IPS DF 4.7 (cell line): ENCODE data around the gene MCTP1.

Source experiments
- DNase-seq: peaks from one replicate; pipeline ENCODE4 v3.0.0-alpha.2; 2013; ENCODE audit warnings: low spot score; ENCODE audit errors: extremely low read depth

Gene MCTP1

GRCh38 chr5:94670726-94671125 is 614.2 kb downstream of the MCTP1 start:
- no peak for DNase-seq

- no peak for DNase-seq
Measured at GRCh38 chr5:94667937-94668336, 617.0 kb downstream of the MCTP1 start.

- no peak for DNase-seq
Measured at GRCh38 chr5:94661086-94661485, 623.8 kb downstream of the MCTP1 start.

GRCh38 chr5:94660506-94660905 is 624.4 kb downstream of the MCTP1 start:
- no peak for DNase-seq

GRCh38 chr5:94658272-94658671 is 626.6 kb downstream of the MCTP1 start:
- DNase-seq = no peak
